IgD-negative memory B cell (primary cell): ENCODE measurements around the gene JAK2. TPM values are rescaled to one million over a fixed set of nuclear protein-coding genes. Genes with fewer than 3 reads are reported as not detected.
"Not testable (repeated sequence)": the region's sequence is repeated elsewhere in the genome, so short reads cannot be mapped to it uniquely, and the experiment has no call there.

Source experiments
- H3K27ac Mint-ChIP-seq, 3 donors: one replicate each; pipeline ENCODE4 v1.8.0; 2020 to 2022; ENCODE audit warnings: mild to moderate bottlenecking in 3 of 3, mixed read lengths in 3 of 3, moderate library complexity in 1 of 3
- H3K27me3 Mint-ChIP-seq: one replicate; pipeline ENCODE4 v1.8.0; 2021; ENCODE audit warnings: mixed read lengths
- H3K36me3 Mint-ChIP-seq: one replicate; pipeline ENCODE4 v1.8.0; 2020; ENCODE audit warnings: mild to moderate bottlenecking, mixed read lengths
- H3K4me1 Mint-ChIP-seq, 3 donors: one replicate each; pipeline ENCODE4 v1.8.0; 2020 to 2022; ENCODE audit warnings: mixed read lengths in 3 of 3, mild to moderate bottlenecking in 1 of 3
- H3K4me3 Mint-ChIP-seq, 4 donors: one replicate each; pipeline ENCODE4 v1.8.0; 2020 to 2022; ENCODE audit warnings: mild to moderate bottlenecking in 4 of 4, mixed read lengths in 4 of 4, moderate library complexity in 3 of 4
- H3K9me3 Mint-ChIP-seq, 3 donors: one replicate each; pipeline ENCODE4 v1.8.0; 2020 to 2021; ENCODE audit warnings: mixed read lengths in 3 of 3, mild to moderate bottlenecking in 1 of 3
- polyA plus RNA-seq: library from polyadenylated mRNA; unstranded; fragments of 300-500 nt; fragmentation: Illumina TruSeq; gene quantifications from one replicate; pipeline ENCODE4 v1.2.3, GENCODE V29; 2021

The JAK2 gene
- polyA plus RNA-seq, 1 donor from 2014 or later = 9.2 TPM

- H3K9me3 Mint-ChIP-seq = no peaks in the 10 kb centered on the region
- peaks cover 26 to 36% (median 33%) of the 10 kb centered on the region in 3 donors for H3K4me1 Mint-ChIP-seq
- H3K4me3 Mint-ChIP-seq = peak overlapping the region in 3 of 4 donors; percentile 53 to 94 (median 63)
- H3K27me3 Mint-ChIP-seq = no peaks in the 10 kb centered on the region
- peaks cover under 1% of the 10 kb centered on the region for H3K36me3 Mint-ChIP-seq
- H3K27ac Mint-ChIP-seq = peak overlapping the region in 1 of 3 donors; percentile 4
These were observed 1.7 kb downstream of the JAK2 start for GRCh38 chr9:4986783-4987182.

GRCh38 chr9:4987961-4988421 lies 2.9 kb downstream of the JAK2 start:
- Mint-ChIP-seq H3K9me3 (no peaks in the 10 kb centered on the region), H3K36me3 (peaks cover 10% of the 10 kb centered on the region), H3K4me1 (peaks cover 24 to 44% (median 27%) of the 10 kb centered on the region in 3 donors), H3K27ac (no peak overlapping the region), H3K4me3 (no peak overlapping the region), H3K27me3 (no peaks in the 10 kb centered on the region)

- no peaks in the 10 kb centered on the region for H3K9me3 Mint-ChIP-seq
- H3K27ac Mint-ChIP-seq = no peak overlapping the region
- peak overlapping the region in 1 of 4 donors; percentile 61 for H3K4me3 Mint-ChIP-seq
- H3K36me3 Mint-ChIP-seq = peaks cover 16% of the 10 kb centered on the region
- H3K27me3 Mint-ChIP-seq = no peaks in the 10 kb centered on the region
- H3K4me1 Mint-ChIP-seq = peaks cover 4 to 31% (median 15%) of the 10 kb centered on the region in 3 donors
These were observed 7.8 kb downstream of the JAK2 start for GRCh38 chr9:4992872-4993271.

GRCh38 chr9:4994166-4994890 lies 9.3 kb downstream of the JAK2 start:
- Mint-ChIP-seq H3K4me3 (no peak overlapping the region), H3K27me3 (no peaks in the 10 kb centered on the region), H3K9me3 (no peaks in the 10 kb centered on the region), H3K4me1 (peaks cover 4 to 31% (median 15%) of the 10 kb centered on the region in 3 donors), H3K36me3 (peaks cover 16% of the 10 kb centered on the region), H3K27ac (no peak overlapping the region)

- H3K9me3 Mint-ChIP-seq = no peaks in the 10 kb centered on the region
- no peaks in the 10 kb centered on the region for H3K27me3 Mint-ChIP-seq
- no peak overlapping the region for H3K4me3 Mint-ChIP-seq
- peak overlapping the region in 1 of 3 donors; percentile 71 for H3K27ac Mint-ChIP-seq
- peaks cover 24% of the 10 kb centered on the region for H3K36me3 Mint-ChIP-seq
- peaks cover 2 to 24% (median 13%) of the 10 kb centered on the region in 3 donors for H3K4me1 Mint-ChIP-seq
These were observed 12.1 kb downstream of the JAK2 start for GRCh38 chr9:4997196-4997595.

- H3K27me3 Mint-ChIP-seq = no peaks in the 10 kb centered on the region
- no peak overlapping the region for H3K4me3 Mint-ChIP-seq
- H3K4me1 Mint-ChIP-seq = peaks cover 2 to 21% (median 13%) of the 10 kb centered on the region in 3 donors
- H3K27ac Mint-ChIP-seq = peak overlapping the region in 1 of 3 donors; percentile 71
- no peaks in the 10 kb centered on the region for H3K9me3 Mint-ChIP-seq
- H3K36me3 Mint-ChIP-seq = peaks cover 22% of the 10 kb centered on the region
These were observed 12.6 kb downstream of the JAK2 start for GRCh38 chr9:4997631-4998030.

- peaks cover 7 to 10% (median 7%) of the 10 kb centered on the region in 3 donors for H3K4me1 Mint-ChIP-seq
- H3K4me3 Mint-ChIP-seq = no peak overlapping the region
- H3K9me3 Mint-ChIP-seq = peaks cover 5 to 13% (median 11%) of the 10 kb centered on the region in 3 donors
- no peaks in the 10 kb centered on the region for H3K27me3 Mint-ChIP-seq
- peak overlapping the region in 1 of 3 donors; percentile 23 for H3K27ac Mint-ChIP-seq
- H3K36me3 Mint-ChIP-seq = peaks cover 32% of the 10 kb centered on the region
These were observed 17.7 kb downstream of the JAK2 start for GRCh38 chr9:5002811-5003210.

- H3K36me3 Mint-ChIP-seq = peaks cover 37% of the 10 kb centered on the region
These were observed 19.4 kb downstream of the JAK2 start for GRCh38 chr9:5004481-5004880.

GRCh38 chr9:5008202-5008601 lies 23.1 kb downstream of the JAK2 start:
- Mint-ChIP-seq H3K27ac (no peak overlapping the region), H3K9me3 (peaks cover 5 to 9% (median 8%) of the 10 kb centered on the region in 3 donors)

More at GRCh38 chr9:5004481-5004880, 19.4 kb downstream of the JAK2 start:
- Mint-ChIP-seq H3K4me3 (no peak overlapping the region), H3K27ac (no peak overlapping the region), H3K9me3 (peaks cover 5 to 13% (median 11%) of the 10 kb centered on the region in 3 donors), H3K27me3 (no peaks in the 10 kb centered on the region), H3K4me1 (peaks cover 16 to 24% (median 17%) of the 10 kb centered on the region in 3 donors)

GRCh38 chr9:5013374-5013773 lies 28.3 kb downstream of the JAK2 start:
- Mint-ChIP-seq H3K4me1 (peaks cover 14 to 31% (median 27%) of the 10 kb centered on the region in 3 donors), H3K4me3 (no peak overlapping the region), H3K27me3 (no peaks in the 10 kb centered on the region), H3K27ac (no peak overlapping the region), H3K36me3 (peaks cover 17% of the 10 kb centered on the region), H3K9me3 (peaks cover 0 to 4% (median 4%) of the 10 kb centered on the region in 3 donors)

More at GRCh38 chr9:5008202-5008601, 23.1 kb downstream of the JAK2 start:
- Mint-ChIP-seq H3K4me3 (no peak overlapping the region), H3K36me3 (peaks cover 21% of the 10 kb centered on the region), H3K27me3 (no peaks in the 10 kb centered on the region), H3K4me1 (peaks cover 23 to 41% (median 26%) of the 10 kb centered on the region in 3 donors)

GRCh38 chr9:5015934-5016333 lies 30.9 kb downstream of the JAK2 start:
- H3K4me3 Mint-ChIP-seq = no peak overlapping the region
- peaks cover 13 to 27% (median 19%) of the 10 kb centered on the region in 3 donors for H3K4me1 Mint-ChIP-seq
- H3K36me3 Mint-ChIP-seq = peaks cover 18% of the 10 kb centered on the region
- no peaks in the 10 kb centered on the region for H3K27me3 Mint-ChIP-seq
- H3K27ac Mint-ChIP-seq = peak overlapping the region in 1 of 3 donors; percentile 14
- peaks cover 9 to 12% (median 10%) of the 10 kb centered on the region in 3 donors for H3K9me3 Mint-ChIP-seq

GRCh38 chr9:5025416-5025815 lies 40.3 kb downstream of the JAK2 start:
- peak overlapping the region in 1 of 4 donors; percentile 39 for H3K4me3 Mint-ChIP-seq
- no peaks in the 10 kb centered on the region for H3K9me3 Mint-ChIP-seq
- peaks cover 15 to 33% (median 20%) of the 10 kb centered on the region in 3 donors for H3K4me1 Mint-ChIP-seq
- H3K36me3 Mint-ChIP-seq = peaks cover 21% of the 10 kb centered on the region
- no peaks in the 10 kb centered on the region for H3K27me3 Mint-ChIP-seq
- H3K27ac Mint-ChIP-seq = no peak overlapping the region

- peaks cover 10% of the 10 kb centered on the region for H3K36me3 Mint-ChIP-seq
- H3K27ac Mint-ChIP-seq, H3K9me3 Mint-ChIP-seq, H3K4me1 Mint-ChIP-seq, H3K4me3 Mint-ChIP-seq, H3K27me3 Mint-ChIP-seq: not testable (repeated sequence)
These were observed 46.9 kb downstream of the JAK2 start for GRCh38 chr9:5031941-5032340.

- peaks cover 0 to 11% (median 8%) of the 10 kb centered on the region in 3 donors for H3K9me3 Mint-ChIP-seq
- no peak overlapping the region for H3K27ac Mint-ChIP-seq
- H3K36me3 Mint-ChIP-seq = peaks cover 20% of the 10 kb centered on the region
- peaks cover 0 to 4% (median 1%) of the 10 kb centered on the region in 3 donors for H3K4me1 Mint-ChIP-seq
- H3K27me3 Mint-ChIP-seq = no peaks in the 10 kb centered on the region
- peak overlapping the region in 1 of 4 donors; percentile 23 for H3K4me3 Mint-ChIP-seq
These were observed 55.8 kb downstream of the JAK2 start for GRCh38 chr9:5040730-5041389.
